ENCODE data around the gene CLIP4. TPM values are rescaled to one million over a fixed set of nuclear protein-coding genes. Genes with fewer than 3 reads are reported as not detected.

Gene CLIP4
- total RNA-seq, 1 experiment from 2014 or later = 134 TPM

GRCh38 chr2:29186817-29187216, 71.6 kb downstream of the CLIP4 start:
- H3K9me2 ChIP-seq (ENCODE audit: insufficient read depth) = no peaks in the 10 kb centered on the region
- intact Hi-C loops (cut with micrococcal nuclease; ENCODE audit: unreplicated experiment) = no loop called here
- H4K20me1 ChIP-seq (ENCODE audit: insufficient read depth) = no peaks in the 10 kb centered on the region
- H3K36me3 ChIP-seq (ENCODE audit: low read depth) = peaks cover 32% of the 10 kb centered on the region
- ChIA-PET POLR2A (ENCODE audit: unreplicated experiment) (interaction anchor here (0.7 kb wide), 1 partner anchor 57 kb away, joined by 11 read pairs; no protein-coding TSS in a partner anchor), CTCF (no interaction called here)
- H3K4me3 ChIP-seq = no peak overlapping the region
- H3K79me2 ChIP-seq (ENCODE audit: low read depth) = no peaks in the 10 kb centered on the region
- no peak overlapping the region for H3K27ac ChIP-seq
- no peak overlapping the region for H2AFZ ChIP-seq
- H3K4me2 ChIP-seq = no peak overlapping the region
- H3K27me3 ChIP-seq (ENCODE audit: insufficient read depth, low read depth) = no peaks in the 10 kb centered on the region
- no peaks in the 10 kb centered on the region for H3K9me3 ChIP-seq (ENCODE audit: insufficient read depth, low read depth)
- no TSS peak for BruUV-seq (replicated peaks)
- H3F3A ChIP-seq (ENCODE audit: insufficient read depth, low read depth) = no peaks in the 10 kb centered on the region
- H3K4me1 ChIP-seq (replicated peaks; ENCODE audit: insufficient read depth) = no peaks in the 10 kb centered on the region
- TF ChIP-seq EZH2 (IDR thresholded peaks at IDR 0.05; ENCODE audit: low read depth) (no peak), CTCF (conservative IDR thresholded peaks at IDR 0.05) (no peak)
- no peak for DNase-seq

GRCh38 chr2:29187926-29188325, 72.7 kb downstream of the CLIP4 start:
- no peaks in the 10 kb centered on the region for H3K79me2 ChIP-seq (ENCODE audit: low read depth)
- H4K20me1 ChIP-seq (ENCODE audit: insufficient read depth) = no peaks in the 10 kb centered on the region
- H3K4me1 ChIP-seq (replicated peaks; ENCODE audit: insufficient read depth) = no peaks in the 10 kb centered on the region
- no peaks in the 10 kb centered on the region for H3K9me3 ChIP-seq (ENCODE audit: insufficient read depth, low read depth)
- TF ChIP-seq CTCF (conservative IDR thresholded peaks at IDR 0.05) (no peak), EZH2 (IDR thresholded peaks at IDR 0.05; ENCODE audit: low read depth) (no peak)
- POLR2A ChIA-PET (ENCODE audit: unreplicated experiment) = no interaction called here
- intact Hi-C loops (cut with micrococcal nuclease; ENCODE audit: unreplicated experiment) = no loop called here
- H3F3A ChIP-seq (ENCODE audit: insufficient read depth, low read depth) = 0 out of 2 replicates have a peak, but pooled peaks cover 3% of the 10 kb centered on the region
- no peak overlapping the region for H3K27ac ChIP-seq
- no peak for DNase-seq
- H2AFZ ChIP-seq = no peak overlapping the region
- H3K4me3 ChIP-seq = no peak overlapping the region
- CTCF ChIA-PET = no interaction called here
- H3K36me3 ChIP-seq (ENCODE audit: low read depth) = peaks cover 32% of the 10 kb centered on the region
- BruUV-seq (replicated peaks) = no TSS peak
- H3K27me3 ChIP-seq (ENCODE audit: insufficient read depth, low read depth) = no peaks in the 10 kb centered on the region
- no peaks in the 10 kb centered on the region for H3K9me2 ChIP-seq (ENCODE audit: insufficient read depth)
- no peak overlapping the region for H3K4me2 ChIP-seq

- Histone ChIP-seq H4K20me1 (ENCODE audit: insufficient read depth) (no peaks in the 10 kb centered on the region), H3K79me2 (ENCODE audit: low read depth) (no peaks in the 10 kb centered on the region), H3K9me3 (ENCODE audit: insufficient read depth, low read depth) (no peaks in the 10 kb centered on the region), H3K4me1 (replicated peaks; ENCODE audit: insufficient read depth) (no peaks in the 10 kb centered on the region), H3K9me2 (ENCODE audit: insufficient read depth) (no peaks in the 10 kb centered on the region), H3K27me3 (ENCODE audit: insufficient read depth, low read depth) (no peaks in the 10 kb centered on the region), H3K4me2 (no peak overlapping the region), H3K27ac (no peak overlapping the region), H2AFZ (no peak overlapping the region), H3K36me3 (ENCODE audit: low read depth) (peaks cover 26% of the 10 kb centered on the region), H3K4me3 (no peak overlapping the region), H3F3A (ENCODE audit: insufficient read depth, low read depth) (0 out of 2 replicates have a peak, but pooled peaks cover 3% of the 10 kb centered on the region)
- no TSS peak for BruUV-seq (replicated peaks)
- ChIA-PET CTCF (no interaction called here), POLR2A (ENCODE audit: unreplicated experiment) (no interaction called here)
- no peak for TF ChIP-seq EZH2 (IDR thresholded peaks at IDR 0.05; ENCODE audit: low read depth)
- no peak for TF ChIP-seq CTCF (conservative IDR thresholded peaks at IDR 0.05)
- intact Hi-C loops (cut with micrococcal nuclease; ENCODE audit: unreplicated experiment) = no loop called here
- DNase-seq = no peak
These were observed 73.8 kb downstream of the CLIP4 start for GRCh38 chr2:29189052-29189451.

Measured in PC-9 (cell line).